ENCODE results near the gene CPHXL2.
A peak's percentile ranks its signal among the peaks of the same experiment; 100 is the strongest.

CPHXL2 gene

DNA sequence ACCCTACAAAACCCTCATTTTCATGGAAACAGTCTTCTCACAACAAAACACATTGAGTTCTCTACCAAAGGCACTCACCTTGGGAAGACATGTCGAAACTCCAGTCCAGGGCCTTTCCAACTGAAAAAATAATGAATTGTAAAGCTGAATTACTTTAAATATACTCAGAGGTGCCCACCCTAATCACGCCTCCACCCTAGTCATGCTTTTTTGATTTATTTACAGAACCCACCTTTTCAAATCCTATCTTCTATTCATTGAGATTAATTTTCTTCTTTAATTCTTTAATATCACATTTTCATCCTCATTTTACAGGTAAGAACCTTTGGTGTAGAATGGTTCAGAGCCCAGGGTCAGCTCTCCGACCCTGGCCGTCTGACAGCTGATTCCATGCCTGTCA lies at the start of gene CPHXL2:
TSS of gene CPHXL2 (minus strand) at position 101 of the 400 bp plus-strand sequence. CDS start at position 91, 10 bp downstream.
- no peak for DNase-seq

DNA sequence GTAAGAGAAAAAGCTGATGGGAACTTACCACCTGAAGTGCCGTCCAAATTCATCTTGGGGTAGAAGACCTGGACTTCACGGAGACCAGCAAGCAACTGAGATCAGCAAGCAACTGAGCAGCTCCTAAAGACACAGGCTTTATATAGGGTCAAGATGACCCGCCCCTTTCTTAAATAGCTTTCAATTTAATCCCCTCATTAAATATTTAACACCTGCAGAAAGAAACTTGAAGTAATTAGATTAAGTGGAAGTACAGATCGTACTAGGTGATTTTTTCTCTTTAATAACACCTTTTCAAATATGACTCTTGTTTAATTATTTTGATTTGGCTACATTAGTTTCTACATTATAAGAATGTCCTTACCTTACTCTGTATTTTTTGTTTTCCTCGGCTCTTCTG lies 49.6 kb upstream of the CPHXL2 start, which contains the start of gene CPHXL:
TSS of gene CPHXL (minus strand) at position 101 of the 400 bp plus-strand sequence. CDS start at position 53, 48 bp downstream.
- DNase-seq = no peak

DNA sequence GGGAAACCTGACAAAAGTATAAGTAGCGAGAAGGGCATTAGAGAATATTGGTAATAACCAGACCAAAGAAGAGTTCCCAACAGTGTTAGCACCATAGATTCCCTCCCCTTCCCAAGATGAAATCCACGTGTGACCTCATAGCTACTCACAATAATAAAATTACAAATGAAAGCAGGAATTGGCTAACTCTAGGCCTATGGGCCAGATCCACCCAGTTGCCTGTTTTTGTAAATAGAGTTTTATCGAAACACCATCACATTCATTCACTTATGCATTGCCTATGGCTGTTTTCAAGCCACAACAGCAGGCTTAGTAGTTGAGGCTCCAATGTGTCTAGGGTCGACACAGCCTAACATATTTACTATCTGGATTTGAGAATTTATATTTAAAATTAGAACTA lies 41.6 kb upstream of the CPHXL2 start:
- DNase-seq = no peak

DNA sequence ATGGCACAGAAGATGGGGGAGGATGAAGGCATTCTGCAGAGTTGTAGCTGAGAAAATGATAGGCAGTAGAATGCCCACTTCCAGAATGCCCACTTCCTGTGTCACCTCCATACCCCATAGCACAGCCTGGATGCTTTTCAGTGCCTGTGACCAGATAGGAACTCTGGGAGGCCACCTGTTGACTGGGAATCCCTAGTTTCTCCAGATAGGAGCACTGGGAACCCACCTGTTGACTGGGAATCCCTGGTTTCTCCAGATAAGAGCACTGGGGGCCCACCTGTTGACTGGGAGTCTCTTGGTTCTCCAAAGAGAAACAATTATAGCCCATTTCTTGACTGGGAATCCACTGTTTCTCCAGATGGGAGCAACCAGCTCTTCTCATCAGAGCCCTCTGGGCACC lies 37.9 kb upstream of the CPHXL2 start:
- DNase-seq = no peak

DNA sequence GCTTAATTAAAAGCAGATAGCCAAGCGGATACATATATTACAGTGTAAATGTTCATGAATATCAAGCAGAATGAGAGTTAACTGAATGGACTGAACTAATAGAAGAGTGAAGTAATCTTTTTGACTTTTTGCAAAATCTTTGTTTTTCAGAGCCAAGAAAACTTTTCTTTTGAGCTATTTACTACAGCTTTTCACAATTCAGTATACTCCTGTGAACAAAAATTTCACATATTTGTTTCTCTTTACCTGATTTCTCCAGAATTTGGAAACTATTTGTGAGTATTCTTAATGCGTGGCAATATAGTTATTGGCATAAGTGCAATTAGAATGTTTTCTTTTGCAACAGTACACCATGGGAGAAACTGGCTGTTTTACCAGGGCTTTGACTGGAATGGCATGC lies 33.5 kb upstream of the CPHXL2 start:
- peak; percentile 1 for DNase-seq

DNA sequence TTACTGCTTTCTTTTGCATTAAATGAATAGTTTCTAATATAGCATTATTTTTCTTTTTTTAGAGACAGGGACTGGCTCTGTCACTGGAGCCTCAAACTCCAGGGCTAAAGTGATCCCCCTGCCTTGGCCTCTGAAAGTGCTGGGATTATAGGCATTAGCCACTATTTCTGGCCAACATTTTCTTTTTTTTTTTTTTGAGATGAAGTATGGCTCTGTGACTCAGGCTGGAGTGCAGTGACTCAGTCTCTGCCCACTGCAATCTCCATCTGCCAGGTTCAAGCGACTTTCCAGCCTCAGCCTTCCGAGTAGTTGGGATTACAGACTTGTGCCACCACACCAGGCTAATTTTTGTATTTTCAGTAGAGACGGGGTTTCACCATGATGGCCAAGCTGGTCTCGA lies 26.5 kb upstream of the CPHXL2 start:
- DNase-seq = no peak

DNA sequence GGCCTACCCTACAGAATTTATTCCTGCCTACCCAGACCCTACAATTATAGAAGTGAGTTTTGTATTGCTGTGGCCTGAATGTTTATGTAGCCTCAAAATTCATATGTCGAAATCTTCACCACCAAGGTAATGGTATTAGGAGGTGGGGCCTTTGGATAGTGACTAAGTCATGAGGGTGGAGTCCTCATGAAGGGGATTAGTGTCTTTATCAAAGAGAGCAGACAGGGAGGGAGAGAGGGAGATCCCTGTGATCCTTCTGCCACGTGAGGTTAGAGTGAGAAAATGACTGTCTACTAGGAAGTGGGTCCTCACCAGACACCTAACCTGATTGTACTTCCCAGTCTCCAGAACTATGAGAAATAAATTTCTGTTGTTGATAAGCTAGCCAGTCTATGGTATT lies 25.4 kb upstream of the CPHXL2 start:
- DNase-seq = no peak

DNA sequence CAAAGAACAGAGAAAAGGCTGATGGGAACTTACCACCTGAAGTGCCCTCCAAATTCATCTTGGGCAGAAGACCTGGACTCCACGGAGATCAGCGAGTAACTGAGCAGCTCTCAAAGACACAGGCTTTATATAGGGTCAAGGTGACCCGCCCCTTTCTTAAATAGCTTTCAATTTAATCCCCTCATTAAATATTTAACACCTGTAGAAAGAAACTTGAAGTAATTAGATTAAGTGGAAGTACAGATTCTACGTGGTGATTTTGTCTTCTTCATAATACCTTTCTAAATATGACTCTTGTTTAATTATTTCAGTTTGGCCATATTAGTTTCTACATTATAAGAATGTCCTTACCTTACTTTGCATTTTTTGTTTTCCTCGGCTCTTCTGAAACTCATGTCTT lies 24.6 kb upstream of the CPHXL2 start, which contains the start of gene DUXB:
TSS of gene DUXB (minus strand) at position 101 of the 400 bp plus-strand sequence. CDS start at position 58, 43 bp downstream.
- no peak for DNase-seq

DNA sequence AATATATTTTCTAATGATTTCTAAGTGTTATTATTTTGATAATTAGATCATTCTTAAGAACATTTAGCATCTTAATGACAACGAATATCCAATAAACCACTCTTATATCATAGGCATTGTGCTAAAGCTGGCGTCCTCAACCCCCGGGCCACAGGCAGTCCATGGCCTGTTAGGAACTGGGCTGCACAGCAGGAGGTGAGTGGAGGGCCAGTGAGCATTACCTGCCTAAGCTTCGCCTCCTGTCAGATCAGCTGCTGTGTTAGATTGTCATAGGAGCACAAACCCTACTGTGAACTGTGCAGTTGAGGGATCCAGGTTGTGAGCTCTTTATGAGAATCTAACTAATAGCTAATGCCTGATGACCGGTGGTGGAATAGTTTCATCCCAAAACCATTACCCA lies 20.8 kb upstream of the CPHXL2 start:
- DNase-seq = no peak

DNA sequence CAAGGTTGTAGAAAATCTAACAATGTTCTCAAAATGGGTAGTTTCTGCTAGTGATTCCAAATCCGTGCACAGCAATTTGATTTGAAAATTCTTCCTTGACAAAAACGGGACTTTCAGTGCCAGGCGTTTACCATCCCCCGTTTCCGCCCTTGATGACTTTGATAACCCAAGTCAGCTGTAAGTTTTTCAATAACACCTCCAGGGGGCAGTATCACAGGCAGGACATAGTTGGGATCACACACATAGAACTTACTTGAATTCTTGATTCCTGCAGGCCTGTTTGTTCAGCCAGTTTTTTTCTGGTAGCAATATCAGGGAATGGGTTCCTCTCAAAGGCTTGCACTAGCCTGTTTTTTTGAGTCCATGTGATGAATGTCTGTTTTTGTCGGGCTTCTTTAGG lies 18.9 kb upstream of the CPHXL2 start:
- peak; percentile 32 for DNase-seq

DNA sequence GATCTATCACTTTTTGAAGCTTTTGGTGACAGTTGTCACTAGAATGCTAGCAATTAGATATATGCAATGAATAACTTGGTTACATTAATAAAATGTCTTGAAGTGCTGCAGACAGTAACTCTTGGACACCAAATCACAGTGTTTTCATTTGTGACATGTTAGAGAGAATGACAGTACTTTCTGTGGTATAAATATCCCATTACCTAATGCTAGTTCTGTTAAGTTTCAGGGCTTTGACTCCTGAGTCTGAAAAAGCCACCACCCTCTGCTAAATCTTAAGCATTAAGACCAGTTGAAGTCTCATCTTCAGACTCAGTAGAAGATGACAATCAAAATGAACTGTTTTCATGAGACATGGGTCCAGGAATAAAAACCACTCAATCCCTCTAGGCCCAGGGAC lies 10.6 kb upstream of the CPHXL2 start:
- no peak for DNase-seq

DNA sequence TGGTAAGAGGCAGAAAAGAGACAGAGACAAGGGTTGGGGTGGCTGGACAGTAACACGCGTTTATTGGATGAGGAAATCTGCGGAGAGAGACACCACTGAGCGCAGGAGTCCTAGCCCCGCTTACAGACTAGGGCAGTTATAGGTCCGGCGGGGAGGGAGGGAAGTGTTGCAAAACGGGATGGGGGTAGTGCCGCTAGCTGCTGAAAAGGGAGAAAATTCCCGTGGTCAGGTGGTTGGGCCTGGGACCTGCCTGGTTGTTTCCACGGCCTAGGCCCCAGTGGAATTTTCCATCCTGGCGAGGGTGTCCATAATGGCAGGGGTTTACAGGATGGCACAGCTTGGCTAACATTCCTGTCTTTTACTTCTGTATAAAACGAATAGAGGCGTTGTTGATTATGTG lies 5.5 kb upstream of the CPHXL2 start:
- DNase-seq = no peak

DNA sequence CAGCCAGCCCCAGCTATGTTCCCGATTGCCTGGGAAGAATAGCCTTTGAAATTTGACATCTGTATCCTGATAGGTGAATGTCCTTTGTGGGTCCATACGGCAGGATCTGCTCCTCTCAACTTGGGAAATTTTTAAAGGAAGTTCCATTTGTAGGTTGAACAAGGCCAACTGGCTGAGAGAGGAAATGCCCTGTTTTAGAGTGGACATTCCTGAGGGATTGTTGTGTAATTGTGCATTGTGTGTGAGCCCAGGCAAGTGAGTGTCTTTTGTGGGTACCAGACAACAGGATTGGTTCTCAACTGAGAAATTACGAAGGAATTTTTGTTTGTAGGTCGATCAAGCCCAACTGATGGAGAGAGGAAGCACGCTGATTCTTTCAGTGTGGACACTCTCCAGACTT lies 2.6 kb upstream of the CPHXL2 start:
- DNase-seq = no peak

DNA sequence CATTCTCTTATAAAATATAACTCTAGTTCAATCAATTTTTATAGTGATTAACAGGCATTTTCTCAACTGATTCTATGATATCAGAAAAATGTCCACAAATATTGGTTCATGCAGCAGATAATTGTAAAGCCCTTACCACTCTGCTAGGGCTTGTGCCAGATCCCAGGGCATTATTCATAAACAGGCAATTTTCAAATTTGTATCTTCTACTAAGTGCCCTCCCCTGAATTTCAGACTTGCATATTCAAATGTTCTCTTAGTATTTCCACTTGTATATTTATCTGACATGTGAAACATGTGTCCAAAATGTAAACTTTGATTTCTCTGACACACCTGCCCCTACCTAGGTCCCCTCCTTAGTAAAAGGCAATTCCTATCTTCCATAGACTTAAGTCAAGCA lies 9.3 kb downstream of the CPHXL2 start:
- DNase-seq = no peak

DNA sequence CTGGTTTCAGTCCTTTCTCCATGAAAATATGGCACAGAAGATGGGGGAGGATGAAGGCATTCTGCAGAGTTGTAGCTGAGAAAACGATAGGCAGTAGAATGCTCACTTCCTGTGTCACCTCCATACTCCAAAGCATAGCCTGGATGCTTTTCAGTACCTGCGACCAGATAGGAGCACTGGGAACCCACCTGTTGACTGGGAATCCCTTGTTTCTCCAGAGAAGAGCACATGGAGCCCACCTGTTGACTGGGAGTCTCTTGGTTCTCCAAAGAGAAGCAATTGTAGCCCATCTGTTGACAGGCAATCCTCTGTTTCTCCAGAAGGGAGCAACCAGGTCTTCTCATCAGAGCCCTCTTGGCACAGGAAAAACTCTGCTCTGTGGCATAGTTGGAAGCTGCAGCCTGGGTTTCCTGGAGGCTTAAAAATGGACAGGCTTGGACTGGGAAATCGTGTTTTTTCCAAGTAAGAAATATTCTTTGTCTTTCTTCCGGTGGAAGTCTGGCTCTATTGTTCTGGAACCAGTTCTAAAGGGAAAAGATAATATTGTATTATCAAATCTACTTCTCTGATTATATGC lies 16.0 kb downstream of the CPHXL2 start:
- no peak for DNase-seq

DNA sequence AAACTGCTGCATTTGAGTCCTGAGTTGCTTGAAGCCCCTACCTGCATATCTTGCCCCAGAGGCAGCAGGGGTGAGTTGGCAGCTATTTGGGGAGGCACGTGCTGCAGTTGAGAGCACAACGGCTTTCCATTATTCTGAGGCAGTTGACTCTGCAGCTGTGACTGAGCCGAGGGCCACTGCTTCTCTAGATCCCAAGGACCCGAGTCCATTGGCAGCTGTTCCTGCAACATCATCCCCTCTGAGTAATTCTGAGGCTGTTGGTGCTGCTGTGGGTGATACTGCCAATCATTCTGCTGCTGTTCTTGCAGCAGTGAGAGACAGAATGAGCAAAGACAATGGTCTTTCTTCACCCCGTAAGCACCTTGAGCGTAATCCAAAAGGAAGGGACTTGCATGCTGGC lies 16.5 kb downstream of the CPHXL2 start:
- no peak for DNase-seq

DNA sequence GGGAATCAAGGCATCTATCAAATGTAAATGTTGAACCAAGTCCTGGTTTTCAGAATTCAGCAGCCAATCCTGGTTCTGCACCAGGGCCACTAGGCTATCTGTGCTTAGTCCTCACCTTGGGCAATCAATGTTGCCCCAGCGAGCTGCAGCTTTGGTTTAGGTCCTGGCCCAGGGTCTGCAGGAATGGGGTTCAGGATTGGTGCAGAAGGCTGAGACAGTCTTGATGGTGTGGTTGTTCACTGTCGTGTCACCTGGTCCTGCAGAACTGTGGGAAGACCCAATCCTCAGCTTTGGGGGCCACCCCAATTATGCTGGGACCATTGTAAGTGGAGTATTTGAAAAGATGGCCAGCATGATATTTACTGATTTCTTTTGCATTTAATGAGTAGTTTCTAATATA lies 18.6 kb downstream of the CPHXL2 start:
- DNase-seq = no peak

DNA sequence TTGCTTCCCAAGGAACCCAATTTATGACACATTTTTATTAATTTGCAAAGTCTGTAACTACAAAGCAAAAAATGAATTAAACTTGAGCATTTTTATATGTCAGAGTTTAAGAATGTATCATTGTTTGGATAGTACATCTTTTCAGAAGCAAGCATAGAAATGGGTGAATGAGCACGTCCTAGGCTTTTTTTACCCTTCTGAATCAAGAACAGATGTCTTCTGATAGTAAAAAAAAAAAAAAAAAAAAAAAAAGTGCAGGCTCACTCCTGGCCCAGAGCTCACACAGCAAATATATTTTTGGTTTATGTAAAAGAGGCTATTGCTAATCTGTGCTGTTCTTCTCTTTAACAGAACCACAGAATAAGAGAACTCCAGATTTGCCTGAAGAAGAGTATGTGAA lies 22.9 kb downstream of the CPHXL2 start:
- no peak for DNase-seq

DNA sequence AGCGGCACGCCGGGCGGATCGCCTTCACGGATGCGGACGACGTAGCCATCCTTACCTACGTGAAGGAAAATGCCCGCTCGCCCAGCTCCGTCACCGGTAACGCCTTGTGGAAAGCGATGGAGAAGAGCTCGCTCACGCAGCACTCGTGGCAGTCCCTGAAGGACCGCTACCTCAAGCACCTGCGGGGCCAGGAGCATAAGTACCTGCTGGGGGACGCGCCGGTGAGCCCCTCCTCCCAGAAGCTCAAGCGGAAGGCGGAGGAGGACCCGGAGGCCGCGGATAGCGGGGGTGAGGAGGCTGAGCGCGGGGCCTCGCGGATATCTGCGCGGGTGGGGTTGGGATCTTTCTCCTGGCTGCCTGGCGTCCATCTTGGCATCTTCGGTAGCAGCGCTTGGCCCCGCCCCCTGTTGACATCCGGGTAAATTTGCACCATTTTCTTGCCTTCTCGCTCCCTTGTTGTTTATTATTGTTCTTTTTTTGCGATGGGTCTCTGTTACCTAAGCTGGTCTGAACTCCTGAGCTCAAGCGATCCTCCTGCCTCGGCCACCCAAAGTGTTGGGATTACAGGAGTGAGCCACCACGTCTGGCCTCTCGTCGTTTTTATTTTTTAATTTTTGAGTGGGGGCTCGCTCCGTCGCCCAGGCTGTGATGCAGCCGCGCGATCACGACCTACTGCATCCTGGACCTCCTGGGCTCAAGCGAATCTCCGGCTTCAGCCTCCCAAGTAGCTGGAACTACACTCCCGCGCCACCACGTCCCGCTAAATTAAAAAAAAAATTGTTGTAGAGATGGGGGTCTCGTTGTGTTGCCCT lies 28.3 kb downstream of the CPHXL2 start:
- peak; percentile 75 for DNase-seq

DNA sequence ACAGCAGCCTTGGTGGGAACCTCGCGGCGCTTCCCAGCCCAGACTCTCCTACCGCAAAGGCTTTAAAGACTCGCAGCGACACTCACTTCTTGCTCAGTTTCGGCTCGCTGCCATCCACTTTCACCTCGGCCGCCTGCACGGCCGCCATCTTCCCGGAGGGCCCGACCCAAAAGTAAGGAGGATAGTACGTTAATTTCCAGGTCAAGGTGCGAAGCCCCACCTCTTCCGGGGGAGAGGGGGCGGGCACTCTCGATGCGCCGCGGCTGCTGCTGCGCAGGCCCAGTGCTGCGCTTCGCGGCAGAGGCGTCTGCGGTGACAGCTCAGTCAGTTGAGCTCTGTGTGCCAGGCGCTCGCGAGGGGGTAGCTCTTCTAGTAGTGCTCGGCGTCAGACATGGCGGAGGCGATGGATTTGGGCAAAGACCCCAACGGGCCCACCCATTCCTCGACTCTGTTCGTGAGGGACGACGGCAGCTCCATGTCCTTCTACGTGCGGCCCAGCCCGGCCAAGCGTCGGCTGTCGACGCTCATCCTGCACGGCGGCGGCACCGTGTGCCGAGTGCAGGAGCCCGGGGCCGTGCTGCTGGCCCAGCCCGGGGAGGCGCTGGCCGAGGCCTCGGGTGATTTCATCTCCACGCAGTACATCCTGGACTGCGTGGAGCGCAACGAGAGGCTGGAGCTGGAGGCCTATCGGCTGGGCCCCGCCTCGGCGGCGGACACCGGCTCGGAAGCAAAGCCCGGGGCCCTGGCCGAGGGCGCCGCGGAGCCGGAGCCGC lies 29.1 kb downstream of the CPHXL2 start, which contains the start of the genes KARS1 and TERF2IP:
TSS of gene KARS1 (minus strand) at position 174 of the 773 bp plus-strand sequence. CDS start at position 148, 26 bp downstream.
TSS of gene TERF2IP (plus strand) at position 282 of the 773 bp plus-strand sequence. CDS start at position 392, 110 bp downstream.
- peak; percentile 92 for DNase-seq

DNA sequence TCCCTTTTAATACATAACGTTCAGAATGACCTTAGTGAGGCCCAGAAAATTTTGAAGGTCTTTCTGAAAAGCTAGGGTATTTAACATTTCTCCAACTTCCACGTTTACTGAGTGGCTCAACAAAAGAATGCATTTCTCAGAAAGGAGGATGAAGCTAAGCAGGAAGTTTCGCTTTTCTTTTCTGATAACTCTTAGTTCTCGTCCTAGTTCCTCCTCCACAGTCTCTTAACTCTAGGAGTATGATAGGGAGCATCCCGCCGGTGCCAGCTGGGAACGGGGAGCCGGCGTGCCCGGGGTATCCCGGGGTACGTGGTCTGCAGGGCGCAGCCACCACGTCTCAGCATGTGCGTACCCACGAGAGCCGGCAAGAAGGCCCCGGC lies 29.7 kb downstream of the CPHXL2 start:
- no peak for DNase-seq

DNA sequence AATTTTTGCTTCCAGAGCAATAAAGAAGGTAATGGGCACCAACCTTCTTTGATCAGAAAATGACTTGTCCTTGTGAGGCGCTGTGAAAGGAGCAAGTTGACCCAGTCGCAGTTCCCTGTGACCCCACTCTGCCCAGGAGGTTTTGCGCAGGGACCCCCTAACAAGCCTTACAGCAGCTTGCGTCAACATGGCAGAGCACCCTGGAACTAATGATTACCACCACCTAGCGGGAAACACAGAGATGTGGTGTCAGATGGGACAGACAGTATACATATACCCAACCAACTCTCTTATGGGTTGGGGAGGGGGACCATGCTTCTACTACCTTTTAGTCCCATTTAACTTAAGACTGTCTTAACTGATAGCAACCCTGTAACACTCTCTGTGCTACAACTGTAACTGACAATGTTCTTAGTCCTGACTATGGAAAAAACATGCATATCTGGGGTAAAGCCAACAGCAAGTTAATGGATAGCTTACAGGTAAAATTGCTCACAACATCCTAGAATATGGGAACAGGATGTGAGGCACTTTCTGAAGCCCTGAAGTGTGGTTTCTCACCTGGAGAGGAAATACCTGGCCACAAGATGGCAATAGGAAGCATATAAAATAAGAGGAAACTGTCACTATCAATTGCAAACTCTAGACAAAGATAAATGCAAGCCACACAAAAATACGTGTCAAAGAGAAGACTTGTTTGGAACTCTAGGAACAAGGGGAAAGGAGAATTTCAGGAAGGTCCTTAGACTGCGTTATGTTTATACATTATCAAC lies 32.4 kb downstream of the CPHXL2 start:
- DNase-seq = peak; percentile 0

DNA sequence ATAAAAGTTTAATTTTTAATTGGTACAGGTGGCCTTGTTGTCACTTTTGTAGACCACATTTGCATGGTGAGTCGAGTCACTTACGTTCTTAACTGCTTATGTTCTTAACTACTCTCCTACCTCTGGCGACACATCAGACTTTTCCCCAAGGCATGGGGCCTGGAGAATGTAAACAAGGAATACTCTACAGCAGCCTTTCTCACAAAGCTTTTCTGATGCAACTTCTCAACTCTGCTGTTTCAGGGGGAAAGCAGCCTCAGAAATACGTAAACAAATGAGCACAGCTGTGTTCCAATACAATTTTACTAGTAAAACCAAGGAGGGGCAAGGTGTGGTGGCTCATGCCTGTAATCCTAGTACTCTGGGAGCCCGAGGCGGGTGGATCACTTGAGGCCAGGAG lies 36.2 kb downstream of the CPHXL2 start:
- DNase-seq = no peak

Measured in NCI-H69 (cell line).